GDM1 (cell line): ENCODE results near the gene LYVE1.

Experiments used
- DNase-seq: peaks from one replicate; lab custom pipeline; 2025; lab: John Stamatoyannopoulos, UW

LYVE1 gene

DNA sequence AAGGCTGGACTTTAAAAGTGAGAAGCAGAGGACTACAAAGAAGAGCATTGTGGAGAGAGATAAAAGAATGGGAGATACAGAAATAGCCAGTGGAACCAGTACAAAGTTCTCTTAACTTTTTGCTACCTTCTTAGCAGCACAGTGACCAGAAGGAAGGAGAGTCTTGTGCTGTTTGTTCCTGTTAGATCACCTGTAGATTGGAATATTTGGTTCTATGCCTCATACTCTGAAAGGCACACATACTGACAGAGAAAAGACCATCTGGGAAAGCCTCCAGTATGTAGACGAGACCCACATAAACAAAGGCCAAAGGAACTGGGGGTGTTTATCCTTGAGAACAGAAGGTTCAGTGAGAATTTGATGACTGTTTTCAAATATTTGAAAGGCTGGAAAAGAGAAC is 46.2 kb downstream of the LYVE1 start:
- DNase-seq: no peak

DNA sequence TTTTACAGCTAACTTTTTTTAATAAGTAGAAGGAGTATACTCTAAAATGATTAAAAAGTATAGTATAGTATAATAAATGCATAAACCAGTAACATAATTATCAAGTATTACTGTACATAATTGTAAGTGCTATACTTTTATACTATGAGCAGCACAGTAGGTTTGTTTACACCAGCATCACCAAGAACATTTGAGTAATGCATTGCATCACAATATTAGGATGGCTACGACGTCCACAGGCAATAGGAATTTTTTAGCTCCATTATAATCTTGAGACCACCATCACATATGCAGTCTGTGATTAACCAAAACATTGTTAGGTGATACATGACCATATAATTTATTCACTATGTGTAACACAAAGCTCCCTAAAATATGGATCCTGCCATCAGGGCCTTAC is 47.9 kb downstream of the LYVE1 start:
- DNase-seq: no peak

DNA sequence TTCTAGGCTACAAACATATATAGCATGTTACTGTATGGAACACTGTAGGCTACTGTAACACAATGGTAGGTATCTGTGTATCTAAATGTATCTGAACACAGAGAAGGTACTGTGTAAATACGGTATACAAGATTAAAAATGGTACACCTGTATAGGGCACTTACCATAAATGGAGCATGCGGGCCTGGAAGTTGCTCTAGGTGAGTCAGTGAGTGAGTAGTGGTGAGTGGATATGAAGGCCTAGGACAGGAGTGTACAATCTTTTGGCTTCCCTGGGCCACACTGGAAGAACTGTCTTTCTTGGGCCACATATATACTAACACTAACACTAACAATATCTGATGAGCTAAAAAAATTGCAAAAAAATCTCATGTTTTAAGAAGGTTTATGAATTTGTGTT is 48.8 kb downstream of the LYVE1 start:
- DNase-seq: no peak

DNA sequence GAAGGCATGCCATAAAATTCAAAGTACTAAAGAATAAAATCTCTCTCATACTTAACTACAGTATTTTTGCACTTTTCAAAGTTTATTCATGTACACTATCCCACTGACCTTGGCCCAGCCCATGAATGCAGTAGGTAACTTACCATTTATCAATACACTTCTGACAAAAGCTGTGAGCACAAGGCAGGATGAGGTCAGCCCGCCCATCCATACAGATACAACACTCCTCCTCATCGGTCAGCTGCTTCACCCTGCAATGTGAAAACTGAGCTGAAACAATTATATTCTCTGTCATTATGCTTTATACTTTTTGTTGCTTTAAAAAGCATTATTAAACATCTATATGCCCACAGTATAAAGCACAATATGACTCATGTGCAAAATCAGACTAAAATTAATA is 49.6 kb downstream of the LYVE1 start:
- no peak for DNase-seq

DNA sequence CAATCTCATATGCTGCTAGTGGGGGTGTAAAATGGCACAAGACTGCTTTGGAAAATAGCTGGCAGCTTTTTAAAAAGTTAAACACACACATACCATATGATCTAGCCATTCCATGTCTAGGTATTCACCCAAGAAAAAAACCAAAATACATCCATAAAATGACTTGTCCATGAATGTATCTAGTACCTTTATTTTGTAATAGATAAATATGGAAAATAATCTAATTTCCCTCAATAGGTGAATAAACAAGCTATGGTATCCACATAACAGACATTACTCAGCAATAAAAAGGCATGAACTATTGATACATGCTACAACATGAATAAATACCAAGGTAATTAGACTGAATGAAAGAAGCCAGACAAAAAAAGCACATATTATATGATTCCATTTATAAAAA is 50.3 kb downstream of the LYVE1 start:
- DNase-seq: no peak

DNA sequence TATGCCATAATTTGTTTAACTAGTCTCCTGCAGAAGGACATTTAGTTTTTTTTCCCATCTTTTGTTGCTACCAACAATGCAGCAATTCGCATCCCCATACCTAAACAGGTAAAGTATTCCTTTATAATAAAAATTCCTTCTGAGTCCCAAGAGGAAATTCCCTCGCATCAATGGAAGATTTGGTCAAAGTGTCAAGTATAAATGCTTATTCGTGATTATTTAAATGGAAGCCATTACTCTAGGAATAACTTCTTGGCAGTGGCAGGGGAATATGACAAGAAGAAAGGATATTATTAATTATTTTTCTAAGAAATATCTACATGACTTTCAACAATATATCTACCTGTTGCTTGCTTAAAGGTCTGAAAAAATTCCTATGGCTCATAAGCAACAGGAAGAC is 53.0 kb downstream of the LYVE1 start:
- no peak for DNase-seq

DNA sequence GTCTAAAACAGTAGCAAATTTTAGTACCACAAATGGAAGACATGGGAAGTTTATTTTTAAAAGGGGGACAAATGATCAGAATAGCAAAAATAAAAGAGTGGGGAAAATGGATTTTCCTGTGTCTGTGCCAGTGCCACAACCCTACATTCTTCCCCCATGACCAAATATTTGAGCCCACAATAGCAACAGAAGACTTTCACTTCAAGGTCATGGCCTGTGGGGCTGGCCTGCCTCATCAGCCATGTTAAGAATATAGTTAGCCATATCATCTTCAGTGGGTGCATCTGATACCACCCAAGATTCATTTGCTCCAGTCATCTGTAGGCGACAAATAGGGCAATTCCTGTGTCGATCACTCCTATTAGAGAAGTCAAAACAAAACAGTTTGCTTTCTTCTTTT is 53.8 kb downstream of the LYVE1 start:
- DNase-seq: no peak

DNA sequence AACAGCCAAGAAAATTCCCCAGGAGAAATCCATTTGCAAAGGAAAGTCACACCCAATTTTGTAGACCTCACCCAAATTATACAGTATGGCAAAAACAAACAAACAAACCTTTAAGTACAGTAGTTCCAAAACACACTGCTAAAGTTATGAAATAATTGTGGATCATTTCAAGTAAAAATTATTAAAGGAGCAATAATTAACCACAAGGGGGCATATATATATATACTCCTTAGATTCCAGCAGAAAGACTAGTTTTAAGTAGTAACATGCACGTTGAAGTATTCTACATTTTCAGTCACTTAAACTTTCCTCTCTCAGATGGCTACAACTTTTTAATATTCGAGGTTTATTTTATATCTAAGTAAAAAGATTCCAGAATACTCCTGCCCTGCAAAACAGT is 54.3 kb downstream of the LYVE1 start:
- no peak for DNase-seq

DNA sequence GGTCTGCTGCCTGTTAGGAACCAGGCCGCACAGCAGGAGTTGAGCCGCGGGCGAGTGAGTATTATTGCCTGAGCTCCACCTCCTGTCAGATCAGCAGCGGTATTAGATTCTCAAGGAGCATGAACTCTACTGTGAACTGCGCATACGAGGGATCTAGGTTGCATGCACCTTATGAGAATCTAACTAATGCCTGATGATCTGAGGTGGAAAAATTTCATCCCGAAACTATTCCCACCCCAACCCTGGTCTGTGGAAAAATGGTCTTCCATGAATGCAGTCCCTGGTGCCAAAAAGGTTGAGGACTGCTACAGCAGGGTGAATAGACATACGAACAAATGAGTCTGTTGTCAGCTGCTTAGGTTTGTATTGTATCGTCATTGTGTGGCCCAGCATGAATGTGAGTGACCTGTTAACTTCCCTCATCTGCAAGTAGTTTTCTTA is 57.3 kb downstream of the LYVE1 start:
- no peak for DNase-seq
